Endothelial cell of umbilical vein (primary cell): ENCODE data around the gene SPSB2. TPM values are rescaled to one million over a fixed set of nuclear protein-coding genes. Genes with fewer than 3 reads are reported as not detected.
"Not testable (repeated sequence)": the region's sequence is repeated elsewhere in the genome, so short reads cannot be mapped to it uniquely, and the experiment has no call there.

Experiments
- BruUV-seq: library from RNA; stranded (reverse); fragments of 400-500 nt; replicated peaks from 2 replicates; lab custom pipeline; 2021; lab: Mats Ljungman, UMichigan
- CTCF ChIA-PET: fragments of 300-600, 350-600 bp; sonication (Branson Sonifier 250); formaldehyde crosslinking; loops from one replicate; lab custom pipeline; 2021; ENCODE audit warnings: antibody characterized with exemption, inconsistent platforms; lab: Charles Lee
- POLR2A ChIA-PET: fragments of 300-600, 350-600 bp; sonication (Branson Sonifier 250); formaldehyde crosslinking; loops from one replicate; lab custom pipeline; 2021; ENCODE audit warnings: antibody characterized with exemption, inconsistent platforms; lab: Charles Lee
- DNase-seq: peaks from one replicate; pipeline ENCODE4 v3.0.0-alpha.2; 2011; ENCODE audit warnings: low read depth, low spot score
- FAIRE-seq: peaks from 2 replicates; lab custom pipeline; 2011; peaks lifted over from hg19 to GRCh38; lab: Jason Lieb, UNC
- H2AFZ ChIP-seq: 2 replicates; pipeline ENCODE4 v1.6.0; 2012; ENCODE audit warnings: low read depth, low read length, control low read depth, inconsistent platforms
- H3K27ac ChIP-seq: 2 replicates; pipeline ENCODE4 v1.5.1; 2011; ENCODE audit warnings: low read depth, mild to moderate bottlenecking, control low read depth, low read length, moderate library complexity; ENCODE audit not compliant: insufficient read depth
- H3K27me3 ChIP-seq, 2 experiments: 2 replicates each; pipeline versions ENCODE4 v1.6.0 to v1.6.1; 2011; ENCODE audit warnings: low read length in 2 of 2, mixed read lengths in 1 of 2; ENCODE audit not compliant: control insufficient read depth in 2 of 2, insufficient read depth in 2 of 2
- H3K36me3 ChIP-seq, 2 experiments: 2 replicates in 1 of 2; 3 replicates in 1 of 2; pipeline ENCODE4 v1.5.1; 2011; ENCODE audit warnings: low read length in 2 of 2, mild to moderate bottlenecking in 1 of 2, moderate library complexity in 1 of 2; ENCODE audit not compliant: control insufficient read depth in 2 of 2, insufficient read depth in 2 of 2; ENCODE audit errors: extremely low read depth in 1 of 2
- H3K4me1 ChIP-seq: 3 replicates; pipeline ENCODE4 v1.5.1; 2011; ENCODE audit warnings: mild to moderate bottlenecking, low read length; ENCODE audit not compliant: control insufficient read depth, insufficient read depth; ENCODE audit errors: extremely low read depth
- H3K4me2 ChIP-seq: 2 replicates; pipeline ENCODE4 v1.6.1; 2011; ENCODE audit warnings: low read length, control low read depth, mixed read lengths; ENCODE audit not compliant: insufficient read depth
- H3K4me3 ChIP-seq, 3 experiments: fragments of 200-600 bp in 1 of 3; sonication (generic), shearing (Covaris generic) in 1 of 3; replicated peaks in 1 of 3; 2 replicates each; pipeline ENCODE4 v1.5.1; 2011 to 2016; ENCODE audit warnings: control low read depth in 3 of 3, low read length in 3 of 3, mild to moderate bottlenecking in 2 of 3, inconsistent platforms in 1 of 3, low read depth in 1 of 3, moderate library complexity in 1 of 3; ENCODE audit not compliant: insufficient read depth in 1 of 3
- H3K79me2 ChIP-seq: 2 replicates; pipeline ENCODE4 v1.6.0; 2012; ENCODE audit warnings: low read length, inconsistent platforms; ENCODE audit not compliant: control insufficient read depth, insufficient read depth
- H3K9ac ChIP-seq: replicated peaks from 2 replicates; pipeline ENCODE3; 2011; ENCODE audit warnings: low read length, control low read depth; ENCODE audit not compliant: insufficient read depth; ENCODE audit errors: extremely low read depth
- H3K9me1 ChIP-seq: replicated peaks from 3 replicates; pipeline ENCODE4 v1.6.0; 2011; ENCODE audit warnings: mild to moderate bottlenecking, low read length; ENCODE audit not compliant: control insufficient read depth, insufficient read depth; ENCODE audit errors: extremely low read depth
- H3K9me3 ChIP-seq: replicated peaks from 2 replicates; pipeline ENCODE4 v1.5.1; 2012; ENCODE audit warnings: low read length, inconsistent platforms; ENCODE audit not compliant: control insufficient read depth, insufficient read depth
- H4K20me1 ChIP-seq: replicated peaks from 2 replicates; pipeline ENCODE3; 2011; ENCODE audit warnings: mild to moderate bottlenecking, low read length; ENCODE audit not compliant: control insufficient read depth, insufficient read depth; ENCODE audit errors: extremely low read depth
- EZH2 ChIP-seq: IDR thresholded peaks from 2 replicates; pipeline ENCODE4 v1.6.1; 2012; ENCODE audit warnings: borderline replicate concordance, low read depth, mild to moderate bottlenecking, moderate library complexity, low read length, inconsistent platforms; ENCODE audit not compliant: severe bottlenecking
- FOS ChIP-seq: IDR thresholded peaks from 2 replicates; pipeline ENCODE4 v1.6.1; 2011; ENCODE audit warnings: mild to moderate bottlenecking, low read length, moderate library complexity, borderline replicate concordance; ENCODE audit not compliant: insufficient read depth
- GATA2 ChIP-seq: IDR thresholded peaks from 2 replicates; pipeline ENCODE4 v1.7.0; 2011; ENCODE audit warnings: low read depth, mild to moderate bottlenecking, moderate library complexity, mixed read lengths, low read length; ENCODE audit not compliant: insufficient read length, insufficient read depth
- JUN ChIP-seq: IDR thresholded peaks from 2 replicates; pipeline ENCODE4 v1.6.1; 2011; ENCODE audit warnings: borderline replicate concordance, low read depth; ENCODE audit not compliant: insufficient read length, insufficient read depth
- MYC ChIP-seq: IDR thresholded peaks from one replicate; pipeline ENCODE4 v1.6.1; 2011; ENCODE audit warnings: mild to moderate bottlenecking, low read depth, low read length
- POLR2A ChIP-seq: IDR thresholded peaks from 2 replicates; pipeline ENCODE4 v1.6.1; 2012; ENCODE audit warnings: low read depth, mild to moderate bottlenecking, control low read depth, low read length
- POLR2AphosphoS5 ChIP-seq: IDR thresholded peaks from 2 replicates; pipeline ENCODE4 v1.6.1; 2012; ENCODE audit warnings: low read depth, mild to moderate bottlenecking, control low read depth, low read length, moderate library complexity; ENCODE audit not compliant: insufficient read depth
- dilution Hi-C: fragments of 300-500 bp; cut with MboI; formaldehyde crosslinking; loops from one replicate; pipeline ENCODE4 v1.15.0; 2019; ENCODE audit warnings: low sequenced_read_pairs; ENCODE audit not compliant: extremely low pct_ligation_motif_present
- intact Hi-C: fragments of 100-400 bp; cut with micrococcal nuclease; formaldehyde crosslinking; loops from one replicate; pipeline ENCODE4 v1.10.0; 2022
- polyA plus RNA-seq, 4 experiments: library from polyadenylated mRNA; depleted of rRNA in 3 of 4; stranded (reverse) in 3 of 4; unstranded in 1 of 4; fragments of >200 nt; gene quantifications; 2 replicates each; pipeline versions ENCODE4 v1.2.1 to v1.2.3, GENCODE V29; 2011 to 2012; ENCODE audit warnings: missing spikeins in 1 of 4
- total RNA-seq: library from RNA; stranded (reverse); gene quantifications from 2 replicates; pipeline ENCODE4 v1.2.3, GENCODE V29; 2021
- TF ChIP-seq, protein P1 (sequence below): IDR thresholded peaks from 2 replicates; pipeline ENCODE4 v1.6.1; 2011; ENCODE audit not compliant: insufficient read depth, insufficient read length
- TF ChIP-seq, protein P2 (sequence below), 2 donors: IDR thresholded peaks; 1 replicate in 1 of 2; 2 replicates in 1 of 2; pipeline ENCODE4 v1.5.1; 2011; ENCODE audit warnings: low read length in 2 of 2, mild to moderate bottlenecking in 2 of 2, moderate library complexity in 2 of 2, control low read depth in 1 of 2, inconsistent platforms in 1 of 2, low read depth in 1 of 2; ENCODE audit not compliant: insufficient read depth in 1 of 2; ENCODE audit errors: extremely low read depth in 1 of 2

Gene SPSB2
- total and polyA plus RNA-seq, 2 donors (not counting 3 experiments of a cell fraction or from before 2014, with no cell fraction given) = 3.8 to 6.9 TPM

DNA sequence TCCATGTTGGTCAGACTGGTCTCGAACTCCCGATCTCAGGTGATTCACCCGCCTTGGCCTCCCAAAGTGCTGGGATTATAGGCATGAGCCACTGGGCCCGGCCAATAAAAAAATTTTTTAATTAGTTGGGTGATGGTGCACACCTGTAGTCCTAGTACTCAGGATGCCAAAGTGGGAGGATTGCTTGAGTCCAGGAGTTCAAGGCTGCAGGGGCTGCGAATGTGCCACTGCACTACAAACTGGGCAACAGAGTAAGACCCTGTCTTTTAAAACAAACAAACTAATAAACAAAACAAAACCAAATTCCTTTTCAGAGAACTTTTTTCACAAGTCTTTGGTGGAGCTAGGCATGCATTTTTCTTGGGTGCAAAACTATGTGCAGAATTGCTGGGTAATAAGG is 10.1 kb upstream of the SPSB2 start:
- intact Hi-C loops = no loop called here
- Histone ChIP-seq H3K27me3 (no peaks in the 10 kb centered on the region), H3K9me3 (no peaks in the 10 kb centered on the region), H3K4me1 (no peaks in the 10 kb centered on the region), H3K4me2 (no peak overlapping the region), H3K36me3 (peaks cover 3 to 11% of the 10 kb centered on the region in 2 experiments), H4K20me1 (no peaks in the 10 kb centered on the region), H2AFZ (no peak overlapping the region), H3K9ac (no peak overlapping the region), H3K9me1 (no peaks in the 10 kb centered on the region), H3K79me2 (no peaks in the 10 kb centered on the region), H3K4me3 (no peak overlapping the region), H3K27ac (no peak overlapping the region)
- no peak for TF ChIP-seq GATA2
- no peak for TF ChIP-seq POLR2A
- TF ChIP-seq JUN = no peak
- TF ChIP-seq FOS = no peak
- TF ChIP-seq MYC = no peak
- TF ChIP-seq, protein P1, sequence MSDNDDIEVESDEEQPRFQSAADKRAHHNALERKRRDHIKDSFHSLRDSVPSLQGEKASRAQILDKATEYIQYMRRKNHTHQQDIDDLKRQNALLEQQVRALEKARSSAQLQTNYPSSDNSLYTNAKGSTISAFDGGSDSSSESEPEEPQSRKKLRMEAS = no peak
- no peak for TF ChIP-seq EZH2
- no peak for TF ChIP-seq POLR2AphosphoS5
- TF ChIP-seq, protein P2, sequence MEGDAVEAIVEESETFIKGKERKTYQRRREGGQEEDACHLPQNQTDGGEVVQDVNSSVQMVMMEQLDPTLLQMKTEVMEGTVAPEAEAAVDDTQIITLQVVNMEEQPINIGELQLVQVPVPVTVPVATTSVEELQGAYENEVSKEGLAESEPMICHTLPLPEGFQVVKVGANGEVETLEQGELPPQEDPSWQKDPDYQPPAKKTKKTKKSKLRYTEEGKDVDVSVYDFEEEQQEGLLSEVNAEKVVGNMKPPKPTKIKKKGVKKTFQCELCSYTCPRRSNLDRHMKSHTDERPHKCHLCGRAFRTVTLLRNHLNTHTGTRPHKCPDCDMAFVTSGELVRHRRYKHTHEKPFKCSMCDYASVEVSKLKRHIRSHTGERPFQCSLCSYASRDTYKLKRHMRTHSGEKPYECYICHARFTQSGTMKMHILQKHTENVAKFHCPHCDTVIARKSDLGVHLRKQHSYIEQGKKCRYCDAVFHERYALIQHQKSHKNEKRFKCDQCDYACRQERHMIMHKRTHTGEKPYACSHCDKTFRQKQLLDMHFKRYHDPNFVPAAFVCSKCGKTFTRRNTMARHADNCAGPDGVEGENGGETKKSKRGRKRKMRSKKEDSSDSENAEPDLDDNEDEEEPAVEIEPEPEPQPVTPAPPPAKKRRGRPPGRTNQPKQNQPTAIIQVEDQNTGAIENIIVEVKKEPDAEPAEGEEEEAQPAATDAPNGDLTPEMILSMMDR (IDR thresholded peaks at IDR 0.05; ENCODE audit: extremely low read depth in 1 of 2, insufficient read depth in 1 of 2, low read depth in 1 of 2, low read length in 2 of 2) = no peak
- ChIA-PET POLR2A (no interaction called here), CTCF (interaction anchor here (1.4 to 1.9 kb wide), 3 partner anchors 8 to 16 kb away, joined by 3 to 12 read pairs (median 7); partner anchors contain the start of gene TPI1)
- dilution Hi-C loops = no loop called here
- DNase-seq = no peak
- FAIRE-seq = no peak
- BruUV-seq = no TSS peak

GRCh38 chr12:6879824-6880223 is 6.7 kb upstream of the SPSB2 start:
- CTCF ChIA-PET = interaction anchor here (1.0 kb wide), 1 partner anchor 8 kb away, joined by 3 read pairs; no protein-coding TSS in a partner anchor
- dilution Hi-C loops, POLR2A ChIA-PET, H3K4me3 ChIP-seq, H4K20me1 ChIP-seq, BruUV-seq, H3K9ac ChIP-seq, H3K27ac ChIP-seq, intact Hi-C loops, H3K27me3 ChIP-seq, H3K9me1 ChIP-seq, H3K79me2 ChIP-seq, H3K4me1 ChIP-seq, DNase-seq, FAIRE-seq, H3K4me2 ChIP-seq, H3K9me3 ChIP-seq, H2AFZ ChIP-seq: not testable (repeated sequence)
- peaks cover 3 to 13% of the 10 kb centered on the region in 2 experiments for H3K36me3 ChIP-seq

DNA sequence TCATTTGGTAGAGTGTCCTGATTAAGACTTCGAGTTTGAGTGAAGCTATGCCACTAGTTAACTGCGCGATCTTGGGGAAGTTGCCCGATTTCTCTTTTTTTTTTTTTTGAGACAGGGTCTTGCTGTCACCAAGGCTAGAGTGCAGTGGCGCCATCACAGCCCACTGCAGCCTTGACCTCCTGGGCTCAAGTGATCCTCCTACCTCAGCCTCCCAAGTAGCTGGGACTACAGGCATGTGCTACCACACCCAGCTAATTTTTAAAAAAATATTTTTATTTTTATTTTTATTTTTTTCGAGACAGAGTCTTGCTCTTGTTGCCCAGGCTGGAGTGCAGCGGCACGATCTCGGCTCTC is 889 bp upstream of the SPSB2 start:
- H3K27me3 ChIP-seq, BruUV-seq, H4K20me1 ChIP-seq, FAIRE-seq, dilution Hi-C loops, H3K9me1 ChIP-seq, H3K9me3 ChIP-seq, DNase-seq: not testable (repeated sequence)
- peak overlapping the region; percentile 98 for H3K4me2 ChIP-seq
- intact Hi-C loops = loop anchor here (5.0 kb wide), 2 partner anchors 218 to 233 kb away; partner anchors contain the start of genes C1R and C1RL
- H3K36me3 ChIP-seq = peaks cover 0 to 22% of the 10 kb centered on the region in 2 experiments
- peak overlapping the region; percentile 87 for H2AFZ ChIP-seq
- H3K9ac ChIP-seq = peak overlapping the region; percentile 85
- peak overlapping the region; percentile 59 to 87 (median 84) for H3K4me3 ChIP-seq
- ChIA-PET CTCF (interaction anchor here (0.9 to 4.3 kb wide), 6 partner anchors 9 to 237 kb away, joined by 3 to 74 read pairs (median 4); partner anchors contain the start of gene C1RL), POLR2A (interaction anchor here (2.1 kb wide), 1 partner anchor 17 kb away, joined by 16 read pairs; no protein-coding TSS in a partner anchor)
- H3K79me2 ChIP-seq = peaks cover 24% of the 10 kb centered on the region
- peaks cover 27% of the 10 kb centered on the region for H3K4me1 ChIP-seq
- H3K27ac ChIP-seq = peak overlapping the region; percentile 48
